ENCODE results near the gene CYB561D2.

The CYB561D2 gene

DNA sequence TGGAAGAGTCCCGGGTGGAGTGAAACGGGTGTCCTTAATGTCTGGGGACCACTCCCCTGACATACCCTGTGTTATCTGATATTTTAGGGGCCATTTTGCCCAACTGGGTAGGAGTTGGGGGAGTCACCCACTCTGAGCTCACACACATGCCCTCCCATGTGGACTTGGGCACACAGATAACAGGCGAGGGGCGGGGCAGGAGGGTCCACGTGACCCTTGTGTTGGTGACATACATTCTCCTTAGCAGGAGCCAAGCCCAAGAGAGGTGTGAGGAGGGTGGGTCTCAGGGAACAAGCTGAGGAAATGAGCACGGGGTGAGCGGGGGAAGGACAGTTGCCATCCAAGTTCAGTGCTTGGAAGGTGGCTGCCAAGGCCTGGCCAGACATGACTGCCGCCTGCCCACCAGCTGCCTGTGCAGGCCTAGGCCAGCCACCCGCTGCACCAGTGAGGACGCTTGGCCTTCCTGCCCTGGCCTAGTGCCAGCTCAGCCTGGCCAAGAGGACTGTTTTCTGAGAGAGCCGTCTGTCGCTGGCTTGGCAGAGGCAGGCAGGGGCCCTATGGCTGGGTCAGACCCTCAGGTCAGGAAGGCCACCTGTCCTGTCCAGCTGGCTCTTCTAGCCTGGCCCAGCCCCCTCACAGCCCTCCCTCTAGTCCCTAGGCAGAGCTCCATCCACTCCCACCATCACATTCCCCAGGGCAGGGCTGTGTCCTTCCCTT lies 40.0 kb downstream of the CYB561D2 start:
- DNase-seq (ENCODE audit: low read depth, low spot score), result no peak

DNA sequence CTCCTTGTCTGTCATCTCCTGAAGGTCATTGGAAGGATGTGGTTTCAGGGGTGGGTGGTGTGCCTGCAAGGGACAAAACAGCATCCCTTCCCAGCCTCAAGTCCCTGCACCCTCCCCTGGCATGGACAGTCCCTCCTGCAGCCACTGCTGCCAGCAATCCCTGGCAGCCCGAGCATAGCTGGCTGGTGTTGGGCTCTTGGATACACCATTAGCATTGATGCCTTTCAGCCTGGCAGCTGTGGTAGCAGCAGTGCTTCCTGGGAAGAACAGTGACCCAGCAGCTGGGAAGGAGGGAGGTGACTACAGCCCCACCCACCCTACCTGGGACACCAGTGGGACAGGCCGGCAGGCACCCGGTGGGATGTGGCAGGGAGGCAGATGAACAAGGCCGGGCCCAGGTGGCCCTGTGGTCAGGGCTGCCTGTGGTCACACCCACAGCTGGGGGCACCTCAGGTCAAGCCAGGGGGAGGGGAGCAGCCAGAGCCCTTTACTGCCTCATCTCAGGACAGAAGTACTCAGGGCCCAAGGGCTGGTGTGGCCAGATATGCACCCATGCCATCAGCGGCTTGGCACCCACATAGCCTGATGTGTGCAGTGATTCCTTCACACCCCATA lies 41.5 kb downstream of the CYB561D2 start:
- no peak for DNase-seq (ENCODE audit: low read depth, low spot score)

DNA sequence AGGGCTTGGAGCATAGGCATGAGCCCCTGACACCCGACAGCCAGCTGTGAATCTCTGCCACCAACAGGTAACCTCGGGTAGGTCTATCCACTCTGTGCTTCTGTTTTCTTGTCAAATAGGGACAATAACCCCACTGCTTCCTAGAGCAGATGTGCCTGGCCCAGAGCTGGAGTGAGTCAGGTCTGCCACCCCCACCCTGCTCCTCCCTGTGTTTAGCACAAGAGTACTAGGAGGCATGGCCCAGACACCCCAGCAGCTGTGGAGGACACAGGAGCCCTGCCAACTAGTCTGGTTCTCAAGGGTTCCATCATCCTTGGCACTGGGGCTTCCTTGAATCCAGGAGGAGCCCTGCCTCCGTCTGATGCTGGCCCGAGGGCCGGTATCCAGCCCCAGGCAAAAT lies 42.4 kb downstream of the CYB561D2 start:
- no peak for DNase-seq (ENCODE audit: low read depth, low spot score)

DNA sequence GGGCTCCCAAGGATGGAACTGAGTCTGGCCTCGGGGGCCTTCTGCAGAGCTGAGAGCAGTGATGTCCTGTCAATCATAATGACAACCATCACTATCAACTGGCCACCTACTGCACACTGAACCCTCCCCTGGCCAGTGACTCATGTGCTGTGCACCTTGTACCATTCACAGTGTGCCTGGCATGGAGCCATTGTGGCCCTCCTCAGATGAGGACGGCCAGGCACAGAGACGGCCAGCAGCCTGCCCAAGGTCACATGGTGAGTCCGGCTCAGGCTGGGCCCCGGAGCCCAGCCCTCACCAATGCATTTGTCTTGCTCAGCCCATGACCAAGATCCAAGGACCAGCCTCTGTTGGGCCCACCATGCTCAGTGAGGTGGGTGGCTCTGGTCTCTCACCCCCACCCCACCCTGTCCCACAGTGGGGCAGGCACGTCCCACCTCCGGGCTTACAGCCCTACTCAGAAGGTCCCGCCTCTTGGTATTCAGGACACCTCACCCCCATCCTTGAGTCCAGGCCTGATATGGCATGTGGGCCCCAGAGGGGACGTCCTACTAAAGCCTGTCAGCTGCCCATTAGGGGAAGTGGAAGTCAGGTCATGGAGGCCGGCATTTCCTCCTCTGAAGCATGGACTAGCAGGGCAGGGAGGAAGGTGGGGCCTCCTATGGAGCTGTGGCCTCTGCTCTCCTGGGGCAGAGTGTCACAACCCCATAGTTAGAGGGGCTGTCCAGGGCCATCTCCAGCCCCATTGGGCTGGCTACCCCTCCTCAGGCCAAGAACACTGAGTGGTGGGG lies 44.6 kb downstream of the CYB561D2 start:
- DNase-seq (ENCODE audit: low read depth, low spot score), result no peak

DNA sequence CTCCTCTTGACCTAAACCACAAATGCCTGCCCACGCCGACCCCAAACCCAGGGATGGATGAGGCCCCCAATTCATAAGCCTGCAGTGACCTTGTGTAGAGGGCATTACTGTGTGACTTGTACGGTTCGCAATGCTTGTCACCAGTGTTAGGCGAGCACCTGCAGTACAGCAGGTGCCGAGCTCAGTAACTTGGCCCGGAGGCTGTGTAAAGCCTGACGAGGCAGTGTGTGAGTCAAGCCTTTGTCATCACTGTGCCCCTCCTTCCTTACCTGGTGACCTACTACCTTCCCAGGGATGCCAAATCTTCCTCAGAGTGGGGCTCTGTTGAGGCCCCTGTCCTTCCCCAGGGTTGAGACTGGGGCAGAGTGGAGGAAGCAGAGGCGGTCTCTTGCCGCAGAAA lies 45.8 kb downstream of the CYB561D2 start:
- no peak for DNase-seq (ENCODE audit: low read depth, low spot score)

DNA sequence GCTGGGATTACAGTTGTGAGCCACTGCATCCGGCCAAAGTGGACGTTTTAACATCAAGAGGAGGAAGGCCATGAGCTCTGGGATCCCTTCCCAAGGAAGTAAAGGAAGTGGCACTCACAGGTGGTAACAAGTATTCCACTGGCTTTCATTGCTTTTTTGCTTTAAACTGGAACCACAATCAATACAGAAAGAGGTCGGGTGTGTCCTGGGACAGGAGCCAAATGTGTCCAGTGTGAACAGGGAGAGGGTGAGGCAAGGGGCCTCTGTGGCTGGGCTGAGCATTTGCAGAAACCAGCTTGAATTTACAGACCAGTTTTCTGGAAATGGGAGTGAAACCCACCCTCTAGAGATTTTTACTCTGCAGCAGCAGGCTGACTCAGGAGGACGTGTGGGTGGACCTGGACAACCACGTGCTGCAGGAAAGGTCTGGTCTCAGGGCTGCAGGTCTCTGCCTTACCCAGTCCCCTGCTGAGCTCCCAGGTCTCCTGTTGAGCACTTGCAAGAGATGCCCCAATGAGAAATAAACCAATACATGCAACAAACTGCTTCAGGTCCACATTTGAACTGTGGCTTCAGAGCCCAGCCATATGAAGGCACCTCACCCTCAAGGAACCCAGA lies 51.4 kb downstream of the CYB561D2 start:
- DNase-seq (ENCODE audit: low read depth, low spot score), result no peak
